GM23338 (cell line): ENCODE results near the gene LRIG3.

Experiments
- CTCF ChIP-seq, 2 experiments: fragments of 200-600 bp in 1 of 2; sonication (generic) in 1 of 2; conservative IDR thresholded peaks; 2 replicates each; pipeline versions ENCODE4 v1.5.1 to v1.6.1; 2016 to 2017; ENCODE audit warnings: antibody characterized with exemption in 2 of 2, low read depth in 2 of 2, mild to moderate bottlenecking in 2 of 2, moderate library complexity in 1 of 2
- EZH2 ChIP-seq: fragments of 200-600 bp; sonication (generic); IDR thresholded peaks from one replicate; pipeline ENCODE4 v1.8.0; 2017; ENCODE audit warnings: antibody characterized with exemption, mild to moderate bottlenecking, low read depth; ENCODE audit not compliant: unreplicated experiment
- REST ChIP-seq: IDR thresholded peaks from one replicate; pipeline ENCODE4 v1.6.1; 2018; ENCODE audit warnings: antibody characterized with exemption; ENCODE audit not compliant: unreplicated experiment
- ZNF462 ChIP-seq: fragments of 250-450 bp; sonication (Bioruptor Pico); IDR thresholded peaks from 2 replicates; pipeline ENCODE4 v1.5.0; 2020; ENCODE audit warnings: mild to moderate bottlenecking, moderate library complexity

GRCh38 chr12:58920102-58920960 lies at the start of gene LRIG3:
- TF ChIP-seq CTCF (conservative IDR thresholded peaks at IDR 0.05; ENCODE audit: low read depth in 2 of 2): 0 out of 4 replicates have a peak, but pooled peaks have one; percentile 6 to 7
- TF ChIP-seq EZH2: no peak
- no peak for TF ChIP-seq REST
- TF ChIP-seq ZNF462 (CRISPR knock-in tag): no peak
